Skeletal muscle tissue (tissue), 4 donors: ENCODE measurements around the gene PIK3C3. TPM values are rescaled to one million over a fixed set of nuclear protein-coding genes. Genes with fewer than 3 reads are reported as not detected.
"Not testable (repeated sequence)": the region's sequence is repeated elsewhere in the genome, so short reads cannot be mapped to it uniquely, and the experiment has no call there.

Experiments
- H3K27ac ChIP-seq: one replicate; pipeline ENCODE4 v1.7.0; 2013; ENCODE audit warnings: mild to moderate bottlenecking, low read depth, low read length, inconsistent platforms
- H3K27me3 ChIP-seq, 3 donors: one replicate each; pipeline ENCODE4 v1.7.0; 2013; ENCODE audit warnings: low read length in 3 of 3; ENCODE audit not compliant: control insufficient read depth in 3 of 3, insufficient read depth in 3 of 3
- H3K36me3 ChIP-seq, 3 donors: one replicate each; pipeline ENCODE4 v1.7.0; 2013; ENCODE audit warnings: low read length in 3 of 3; ENCODE audit not compliant: control insufficient read depth in 3 of 3, insufficient read depth in 3 of 3
- H3K4me1 ChIP-seq, 3 donors: one replicate each; pipeline ENCODE4 v1.7.0; 2013; ENCODE audit warnings: low read length in 3 of 3, mild to moderate bottlenecking in 3 of 3; ENCODE audit not compliant: control insufficient read depth in 3 of 3, insufficient read depth in 3 of 3
- H3K4me3 ChIP-seq, 3 donors: one replicate each; pipeline ENCODE4 v1.7.0; 2013; ENCODE audit warnings: low read length in 3 of 3
- H3K9ac ChIP-seq, 3 donors: one replicate each; pipeline ENCODE4 v1.7.0; 2013; ENCODE audit warnings: low read length in 3 of 3, mild to moderate bottlenecking in 3 of 3, moderate library complexity in 2 of 3, low read depth in 1 of 3
- H3K9me3 ChIP-seq, 3 donors: one replicate each; pipeline ENCODE4 v1.7.0; 2013; ENCODE audit warnings: low read length in 3 of 3; ENCODE audit not compliant: control insufficient read depth in 3 of 3
- total RNA-seq: library from RNA; depleted of rRNA; stranded (reverse); fragments of >200 nt; gene quantifications from one replicate; pipeline ENCODE4 v1.2.3, GENCODE V29; 2014
- donor health status: Osteomylitis.

PIK3C3 gene
- total RNA-seq, 1 donor from 2014 or later, result 50.1 TPM

GRCh38 chr18:42005782-42006181 lies 50.7 kb downstream of the PIK3C3 start:
- H3K36me3 ChIP-seq, result peaks cover 7 to 44% (median 22%) of the 10 kb centered on the region in 3 donors
- no peak overlapping the region for H3K4me3 ChIP-seq
- no peak overlapping the region for H3K9ac ChIP-seq
- no peaks in the 10 kb centered on the region for H3K27me3 ChIP-seq
- H3K27ac ChIP-seq, result no peak overlapping the region
- H3K4me1 ChIP-seq, result no peaks in the 10 kb centered on the region
- H3K9me3 ChIP-seq, result no peaks in the 10 kb centered on the region

- H3K9me3 ChIP-seq, result not testable (repeated sequence)
- peaks cover 2 to 29% (median 20%) of the 10 kb centered on the region in 3 donors for H3K36me3 ChIP-seq
Observed at GRCh38 chr18:42009457-42009856, 54.4 kb downstream of the PIK3C3 start.

GRCh38 chr18:42011053-42011452 lies 56.0 kb downstream of the PIK3C3 start:
- H3K9ac ChIP-seq, result no peak overlapping the region
- H3K4me3 ChIP-seq, result no peak overlapping the region
- no peaks in the 10 kb centered on the region for H3K4me1 ChIP-seq
- no peak overlapping the region for H3K27ac ChIP-seq
- H3K9me3 ChIP-seq, result no peaks in the 10 kb centered on the region
- H3K27me3 ChIP-seq, result no peaks in the 10 kb centered on the region
- H3K36me3 ChIP-seq, result peaks cover 5 to 13% (median 11%) of the 10 kb centered on the region in 3 donors

More at GRCh38 chr18:42009457-42009856, 54.4 kb downstream of the PIK3C3 start:
- H3K27ac ChIP-seq, H3K9ac ChIP-seq, H3K4me1 ChIP-seq, H3K27me3 ChIP-seq, H3K4me3 ChIP-seq: not testable (repeated sequence)

GRCh38 chr18:42018831-42019230 lies 63.8 kb downstream of the PIK3C3 start:
- Histone ChIP-seq H3K4me1 (no peaks in the 10 kb centered on the region), H3K27me3 (no peaks in the 10 kb centered on the region), H3K36me3 (peaks cover 3 to 26% (median 21%) of the 10 kb centered on the region in 3 donors), H3K4me3 (no peak overlapping the region), H3K9me3 (no peaks in the 10 kb centered on the region), H3K27ac (no peak overlapping the region), H3K9ac (no peak overlapping the region)

- H3K9me3 ChIP-seq, result no peaks in the 10 kb centered on the region
- no peaks in the 10 kb centered on the region for H3K27me3 ChIP-seq
- no peaks in the 10 kb centered on the region for H3K4me1 ChIP-seq
- H3K4me3 ChIP-seq, result no peak overlapping the region
- no peak overlapping the region for H3K27ac ChIP-seq
- H3K36me3 ChIP-seq, result peaks cover 0 to 29% (median 15%) of the 10 kb centered on the region in 3 donors
- H3K9ac ChIP-seq, result no peak overlapping the region
Observed at GRCh38 chr18:42024131-42024530, 69.1 kb downstream of the PIK3C3 start.

GRCh38 chr18:42025491-42025890 lies 70.5 kb downstream of the PIK3C3 start:
- no peak overlapping the region for H3K27ac ChIP-seq
- no peak overlapping the region for H3K4me3 ChIP-seq
- H3K36me3 ChIP-seq, result peaks cover 0 to 33% (median 23%) of the 10 kb centered on the region in 3 donors
- no peaks in the 10 kb centered on the region for H3K9me3 ChIP-seq
- H3K9ac ChIP-seq, result no peak overlapping the region
- no peaks in the 10 kb centered on the region for H3K4me1 ChIP-seq
- no peaks in the 10 kb centered on the region for H3K27me3 ChIP-seq

- H3K4me3 ChIP-seq, result no peak overlapping the region
- no peaks in the 10 kb centered on the region for H3K4me1 ChIP-seq
- no peak overlapping the region for H3K27ac ChIP-seq
- H3K9ac ChIP-seq, result no peak overlapping the region
- H3K9me3 ChIP-seq, result no peaks in the 10 kb centered on the region
- H3K36me3 ChIP-seq, result peaks cover 0 to 31% (median 18%) of the 10 kb centered on the region in 3 donors
- H3K27me3 ChIP-seq, result no peaks in the 10 kb centered on the region
Observed at GRCh38 chr18:42025974-42026625, 71.1 kb downstream of the PIK3C3 start.

- Histone ChIP-seq H3K9ac (no peak overlapping the region), H3K27ac (no peak overlapping the region), H3K4me1 (no peaks in the 10 kb centered on the region), H3K4me3 (no peak overlapping the region), H3K27me3 (no peaks in the 10 kb centered on the region), H3K36me3 (peaks cover 0 to 32% (median 12%) of the 10 kb centered on the region in 3 donors), H3K9me3 (no peaks in the 10 kb centered on the region)
Observed at GRCh38 chr18:42028247-42028832, 73.3 kb downstream of the PIK3C3 start.

- Histone ChIP-seq H3K36me3 (peaks cover 0 to 38% (median 15%) of the 10 kb centered on the region in 3 donors), H3K4me3 (no peak overlapping the region), H3K27me3 (no peaks in the 10 kb centered on the region), H3K9ac (no peak overlapping the region), H3K9me3 (no peaks in the 10 kb centered on the region), H3K27ac (no peak overlapping the region), H3K4me1 (no peaks in the 10 kb centered on the region)
Observed at GRCh38 chr18:42029092-42029491, 74.1 kb downstream of the PIK3C3 start.

- peaks cover 7 to 47% (median 26%) of the 10 kb centered on the region in 3 donors for H3K36me3 ChIP-seq
- no peak overlapping the region for H3K9ac ChIP-seq
- no peak overlapping the region for H3K4me3 ChIP-seq
- H3K4me1 ChIP-seq, result no peaks in the 10 kb centered on the region
- no peak overlapping the region for H3K27ac ChIP-seq
- no peaks in the 10 kb centered on the region for H3K9me3 ChIP-seq
- H3K27me3 ChIP-seq, result no peaks in the 10 kb centered on the region
Observed at GRCh38 chr18:42030586-42031182, 75.7 kb downstream of the PIK3C3 start.
